ENCODE results near the gene CLRN1. TPM values are rescaled to one million over a fixed set of nuclear protein-coding genes. Genes with fewer than 3 reads are reported as not detected.

Gene CLRN1
- total and polyA plus RNA-seq, 2 donors (not counting 1 experiment from before 2014, with no cell fraction given), result not detected

DNA sequence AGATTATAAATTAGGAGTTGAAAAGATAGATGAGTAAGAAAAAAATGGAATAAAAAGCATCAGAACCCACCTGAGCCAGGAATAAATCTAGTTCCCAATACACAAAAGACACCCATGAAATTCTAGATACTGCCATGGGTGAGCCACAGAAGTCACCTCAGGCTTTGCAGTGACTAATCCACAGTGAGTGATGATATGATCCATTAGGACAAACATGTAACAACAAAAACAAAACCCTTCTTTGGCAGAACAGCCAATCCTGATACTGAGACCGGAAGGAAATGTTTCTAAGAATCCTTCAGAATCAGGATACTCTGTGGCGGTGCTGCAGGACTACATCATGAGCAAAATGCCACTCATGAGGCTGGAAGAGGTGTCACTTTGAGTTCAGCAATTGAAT lies 52.3 kb downstream of the CLRN1 start:
- no peak for TF ChIP-seq EZH2 (IDR thresholded peaks at IDR 0.05; ENCODE audit: low read length, missing control alignments)
- TF ChIP-seq CTCF (conservative IDR thresholded peaks at IDR 0.05 in 1 of 2, IDR thresholded peaks at IDR 0.05 in 1 of 2; ENCODE audit: low read depth in 1 of 2, low read length in 2 of 2), result no peak
- H3K27me3 ChIP-seq (ENCODE audit: control insufficient read depth, insufficient read depth, low read length), result peaks cover 6% of the 10 kb centered on the region
- H3K4me1 ChIP-seq (ENCODE audit: control insufficient read depth, extremely low read depth, insufficient read depth, low read length), result no peaks in the 10 kb centered on the region
- no peaks in the 10 kb centered on the region for H3K9me3 ChIP-seq (ENCODE audit: control insufficient read depth, insufficient read depth, low read depth, low read length)
- H3K4me3 ChIP-seq (replicated peaks in 1 of 4; ENCODE audit: control extremely low read depth in 1 of 4, insufficient read depth in 1 of 4, low read depth in 3 of 4, low read length in 4 of 4), result no peak overlapping the region
- no peak for DNase-seq (ENCODE audit: low read depth in 2 of 2)
- no peak overlapping the region for H3K27ac ChIP-seq (ENCODE audit: insufficient read depth, low read length)
- H3K79me2 ChIP-seq (ENCODE audit: control insufficient read depth, insufficient read depth, low read length), result no peaks in the 10 kb centered on the region
- H3K9ac ChIP-seq (ENCODE audit: insufficient read depth, low read length), result no peak overlapping the region
- no peaks in the 10 kb centered on the region for H3K36me3 ChIP-seq (ENCODE audit: control insufficient read depth, insufficient read depth, low read length)
- H2AFZ ChIP-seq (ENCODE audit: low read length), result no peak overlapping the region
- no peaks in the 10 kb centered on the region for H4K20me1 ChIP-seq (ENCODE audit: control insufficient read depth, extremely low read depth, insufficient read depth, low read length)
- no peak overlapping the region for H3K4me2 ChIP-seq (ENCODE audit: extremely low read depth, insufficient read depth, low read length)

DNA sequence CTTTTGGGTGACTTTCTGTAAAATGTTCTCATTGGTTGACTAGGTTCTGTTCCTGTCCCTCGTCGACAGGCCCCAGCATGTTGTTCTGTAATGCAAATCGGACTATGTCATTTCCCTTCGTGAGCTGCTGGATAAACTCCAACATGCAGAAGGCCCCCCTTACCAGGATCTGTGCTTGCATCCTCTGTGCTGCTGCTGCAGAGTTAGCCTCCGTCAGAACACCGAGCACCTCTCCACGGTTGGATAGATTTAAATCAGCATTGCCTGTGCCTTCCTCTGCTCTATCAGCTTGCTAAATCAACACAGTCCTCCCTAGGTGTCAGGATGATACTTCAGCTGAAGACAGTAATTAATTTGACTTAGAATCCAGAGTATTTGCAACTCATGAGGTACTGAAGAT lies 54.6 kb downstream of the CLRN1 start:
- Histone ChIP-seq H3K9me3 (ENCODE audit: control insufficient read depth, insufficient read depth, low read depth, low read length) (no peaks in the 10 kb centered on the region), H3K27me3 (ENCODE audit: control insufficient read depth, insufficient read depth, low read length) (peaks cover 2% of the 10 kb centered on the region), H3K79me2 (ENCODE audit: control insufficient read depth, insufficient read depth, low read length) (no peaks in the 10 kb centered on the region), H3K27ac (ENCODE audit: insufficient read depth, low read length) (no peak overlapping the region), H3K4me1 (ENCODE audit: control insufficient read depth, extremely low read depth, insufficient read depth, low read length) (no peaks in the 10 kb centered on the region), H3K4me3 (replicated peaks in 1 of 4; ENCODE audit: control extremely low read depth in 1 of 4, insufficient read depth in 1 of 4, low read depth in 3 of 4, low read length in 4 of 4) (no peak overlapping the region), H3K4me2 (ENCODE audit: extremely low read depth, insufficient read depth, low read length) (no peak overlapping the region), H3K36me3 (ENCODE audit: control insufficient read depth, insufficient read depth, low read length) (no peaks in the 10 kb centered on the region), H3K9ac (ENCODE audit: insufficient read depth, low read length) (no peak overlapping the region), H4K20me1 (ENCODE audit: control insufficient read depth, extremely low read depth, insufficient read depth, low read length) (no peaks in the 10 kb centered on the region), H2AFZ (ENCODE audit: low read length) (no peak overlapping the region)
- no peak for DNase-seq (ENCODE audit: low read depth in 2 of 2)
- TF ChIP-seq EZH2 (IDR thresholded peaks at IDR 0.05; ENCODE audit: low read length, missing control alignments), result no peak
- no peak for TF ChIP-seq CTCF (conservative IDR thresholded peaks at IDR 0.05 in 1 of 2, IDR thresholded peaks at IDR 0.05 in 1 of 2; ENCODE audit: low read depth in 1 of 2, low read length in 2 of 2)

- peaks cover 9% of the 10 kb centered on the region for H3K27me3 ChIP-seq (ENCODE audit: control insufficient read depth, insufficient read depth, low read length)
- no peak for TF ChIP-seq EZH2 (IDR thresholded peaks at IDR 0.05; ENCODE audit: low read length, missing control alignments)
- no peak overlapping the region for H3K27ac ChIP-seq (ENCODE audit: insufficient read depth, low read length)
- H3K36me3 ChIP-seq (ENCODE audit: control insufficient read depth, insufficient read depth, low read length), result no peaks in the 10 kb centered on the region
- H3K4me1 ChIP-seq (ENCODE audit: control insufficient read depth, extremely low read depth, insufficient read depth, low read length), result no peaks in the 10 kb centered on the region
- H3K9me3 ChIP-seq (ENCODE audit: control insufficient read depth, insufficient read depth, low read depth, low read length), result no peaks in the 10 kb centered on the region
- H3K4me2 ChIP-seq (ENCODE audit: extremely low read depth, insufficient read depth, low read length), result no peak overlapping the region
- no peaks in the 10 kb centered on the region for H3K79me2 ChIP-seq (ENCODE audit: control insufficient read depth, insufficient read depth, low read length)
- H3K9ac ChIP-seq (ENCODE audit: insufficient read depth, low read length), result no peak overlapping the region
- no peak overlapping the region for H2AFZ ChIP-seq (ENCODE audit: low read length)
- peak; percentile 1 to 11 for DNase-seq (ENCODE audit: low read depth in 2 of 2)
- no peaks in the 10 kb centered on the region for H4K20me1 ChIP-seq (ENCODE audit: control insufficient read depth, extremely low read depth, insufficient read depth, low read length)
- no peak overlapping the region for H3K4me3 ChIP-seq (replicated peaks in 1 of 4; ENCODE audit: control extremely low read depth in 1 of 4, insufficient read depth in 1 of 4, low read depth in 3 of 4, low read length in 4 of 4)
Observed at GRCh38 chr3:150913133-150913922, 59.2 kb downstream of the CLRN1 start.

Measured in fibroblast of lung (primary cell).